ENCODE data around the gene ZNF629. TPM values are rescaled to one million over a fixed set of nuclear protein-coding genes. Genes with fewer than 3 reads are reported as not detected.

ZNF629 gene
- total RNA-seq, 1 experiment from 2014 or later: 18.4 TPM

GRCh38 chr16:30771726-30772125, 15.3 kb downstream of the ZNF629 start:
- no peaks in the 10 kb centered on the region for H3K9me3 ChIP-seq (ENCODE audit: control insufficient read depth in 1 of 2, insufficient read depth in 1 of 2, low read depth in 1 of 2, low read length in 2 of 2)
- no peak for DNase-seq (ENCODE audit: low read depth, low spot score)
- peaks cover 30 to 49% of the 10 kb centered on the region in 2 experiments for H3K36me3 ChIP-seq (ENCODE audit: control insufficient read depth in 1 of 2, insufficient read depth in 2 of 2, low read length in 2 of 2)
- no peaks in the 10 kb centered on the region for H3K9me2 ChIP-seq (ENCODE audit: insufficient read depth)
- intact Hi-C loops (cut with micrococcal nuclease): no loop called here
- no peak overlapping the region for H3K4me2 ChIP-seq (ENCODE audit: low read length)
- RAD21 ChIA-PET (ENCODE audit: low non-redundant PET in 1 of 2, low total read pairs in 2 of 2, uncharacterized antibody in 2 of 2, unreplicated experiment in 2 of 2): no interaction called here
- no peak overlapping the region for H3K27ac ChIP-seq (ENCODE audit: low read depth, low read length)
- no peak overlapping the region for H2AFZ ChIP-seq (ENCODE audit: low read depth, low read length, poor library complexity, severe bottlenecking)
- POLR2A ChIA-PET: interaction anchor here (1.1 kb wide), 1 partner anchor 9 kb away, joined by 3 read pairs; no protein-coding TSS in a partner anchor
- TF ChIP-seq POLR2AphosphoS5 (IDR thresholded peaks at IDR 0.05; ENCODE audit: low read depth, low read length): no peak
- no peak for TF ChIP-seq JUND (IDR thresholded peaks at IDR 0.05)
- TF ChIP-seq MAX (IDR thresholded peaks at IDR 0.05): no peak
- no peak for TF ChIP-seq POLR2A (IDR thresholded peaks at IDR 0.05; ENCODE audit: borderline replicate concordance, extremely low read depth, insufficient read depth, insufficient read length)
- no peak for TF ChIP-seq REST (IDR thresholded peaks at IDR 0.05; ENCODE audit: low read depth)
- CTCF ChIA-PET: no interaction called here
- no peak overlapping the region for H3K4me3 ChIP-seq (replicated peaks in 1 of 2; ENCODE audit: low read depth in 1 of 2, low read length in 2 of 2)
- no peaks in the 10 kb centered on the region for H3K27me3 ChIP-seq (ENCODE audit: insufficient read depth, low read length)
- peaks cover 2% of the 10 kb centered on the region; the same call in 1 of the 2 replicates for H3K79me2 ChIP-seq (ENCODE audit: insufficient read depth, low read length)
- H3K9ac ChIP-seq (ENCODE audit: low read length): no peak overlapping the region
- H3K4me1 ChIP-seq (ENCODE audit: control insufficient read depth in 1 of 2, insufficient read depth in 2 of 2, low read length in 2 of 2): peaks cover 0 to 10% of the 10 kb centered on the region in 2 experiments; a peak in 2 of 4 replicates
- H4K20me1 ChIP-seq (ENCODE audit: insufficient read depth): no peaks in the 10 kb centered on the region
- no peak for ATAC-seq
- no TSS peak for BruUV-seq (replicated peaks)
